Caki2 (cell line): ENCODE data around the gene ZNF587. TPM values are rescaled to one million over a fixed set of nuclear protein-coding genes. Genes with fewer than 3 reads are reported as not detected.

Source experiments
- total RNA-seq: library from RNA; depleted of rRNA; stranded (reverse); fragments of >200 nt; shearing (Covaris generic); gene quantifications from 2 replicates; pipeline ENCODE4 v1.2.3, GENCODE V29; 2014; ENCODE audit warnings: low replicate concordance; rRNA removed

Gene ZNF587
- total RNA-seq, 1 experiment from 2014 or later: 29.5 TPM

Other genes starting within 250 kb of the ZNF587 start
- gene ZNF530, start 250.0 kb upstream of the ZNF587 start, total RNA-seq: 5.2 and 13.3 TPM in 2 replicates
- gene ZNF134, start 235.6 kb upstream of the ZNF587 start, total RNA-seq: 9.4 and 17.0 TPM in 2 replicates
- 4.1 and 8.3 TPM in 2 replicates for gene ZNF211, start 216.7 kb upstream of the ZNF587 start, total RNA-seq
- not detected in 2 replicates for gene ZSCAN4, start 180.9 kb upstream of the ZNF587 start, total RNA-seq
- 7.8 and 23.9 TPM in 2 replicates for gene ZNF551, start 167.9 kb upstream of the ZNF587 start, total RNA-seq
- gene ZNF154, start 140.7 kb upstream of the ZNF587 start, total RNA-seq: not detected in 2 replicates
- gene ZNF671, start 122.2 kb upstream of the ZNF587 start, total RNA-seq: not detected in 2 replicates
- 4.0 and 19.4 TPM in 2 replicates for gene ZNF776, start 103.0 kb upstream of the ZNF587 start, total RNA-seq
- gene ZNF586, start 80.2 kb upstream of the ZNF587 start, total RNA-seq: 12.9 and 18.7 TPM in 2 replicates
- 2.5 and 8.1 TPM in 2 replicates for gene ZNF552, start 34.9 kb upstream of the ZNF587 start, total RNA-seq
- 9.8 and 11.2 TPM in 2 replicates for gene ZNF587B, start 19.6 kb upstream of the ZNF587 start, total RNA-seq
- 0.38 and 3.6 TPM in 2 replicates for gene ZNF814, start 39.2 kb downstream of the ZNF587 start, total RNA-seq
- 7.5 and 13.2 TPM in 2 replicates for gene ZNF417, start 66.7 kb downstream of the ZNF587 start, total RNA-seq
- gene ZNF418, start 85.5 kb downstream of the ZNF587 start, total RNA-seq: not detected in 2 replicates
- gene ZNF256, start 97.8 kb downstream of the ZNF587 start, total RNA-seq: 3.2 and 9.1 TPM in 2 replicates
- gene C19orf18, start 124.7 kb downstream of the ZNF587 start, total RNA-seq: not detected in 2 replicates
- gene ZNF606, start 153.0 kb downstream of the ZNF587 start, total RNA-seq: 13.0 and 19.5 TPM in 2 replicates
- 5.0 TPM in 1 of 2 replicates, not detected in the other for gene ZSCAN1, start 184.2 kb downstream of the ZNF587 start, total RNA-seq
- 2.5 and 7.5 TPM in 2 replicates for gene ZNF135, start 209.4 kb downstream of the ZNF587 start, total RNA-seq
- gene ZSCAN18, start 248.4 kb downstream of the ZNF587 start, total RNA-seq: 54.7 and 77.9 TPM in 2 replicates